Adrenal gland (tissue), 12 donors: Measurements from ENCODE around the gene DEPP1. TPM values are rescaled to one million over a fixed set of nuclear protein-coding genes. Genes with fewer than 3 reads are reported as not detected.

Experiments
- DNase-seq, 7 donors: peaks; one replicate each; pipeline ENCODE4 v3.0.0-alpha.2; 2019 to 2020
- H3K27ac ChIP-seq, 5 donors: fragments of 200-600 bp; sonication (generic) in 4 of 5; 1 replicate in 3 of 5; 2 replicates in 2 of 5; pipeline versions ENCODE4 v1.5.1 to v1.8.0; 2016 to 2020; ENCODE audit warnings: mild to moderate bottlenecking in 1 of 5
- H3K27me3 ChIP-seq: fragments of 200-600 bp; 2 replicates; pipeline ENCODE4 v1.8.0; 2021
- H3K36me3 ChIP-seq, 2 donors: fragments of 200-600 bp; replicated peaks in 1 of 2; 1 replicate in 1 of 2; 2 replicates in 1 of 2; pipeline versions ENCODE4 v1.5.1 to v1.8.0; 2018 to 2022
- H3K4me1 ChIP-seq, 2 donors: fragments of 200-600 bp; replicated peaks in 1 of 2; 1 replicate in 1 of 2; 2 replicates in 1 of 2; pipeline versions ENCODE4 v1.5.1 to v1.8.0; 2018 to 2021
- H3K4me3 ChIP-seq, 4 donors: fragments of 200-600 bp; sonication (generic) in 3 of 4; one replicate each; pipeline ENCODE4 v1.5.1; 2016 to 2018
- H3K9me3 ChIP-seq, 3 donors: fragments of 200-600 bp; sonication (generic) in 1 of 3; replicated peaks in 1 of 3; 1 replicate in 2 of 3; 2 replicates in 1 of 3; pipeline versions ENCODE4 v1.5.1 to v1.8.0; 2016 to 2021
- POLR2A ChIP-seq, 2 donors: fragments of 450-650 bp; IDR thresholded peaks; one replicate each; pipeline ENCODE4 v1.6.1; 2017; ENCODE audit warnings: antibody characterized with exemption in 2 of 2, mild to moderate bottlenecking in 2 of 2, moderate library complexity in 1 of 2
- WGBS, 4 donors: extraction: QIAGEN DNeasy Blood & Tissue Kit in 2 of 4; methylation state at CpG; one replicate each; pipeline versions ENCODE4 v1.1.5 to v1.1.7; 2013 to 2017; 5-methylcytosine and 5-hydroxymethylcytosine counted together
- intact Hi-C, 2 donors: fragments of 100-400 bp; cut with DNase I; formaldehyde crosslinking; loops; one replicate each; pipeline versions ENCODE4 v1.14.1 to v1.15.0; 2022 to 2023
- polyA plus RNA-seq, 3 donors: library from polyadenylated mRNA; stranded (reverse); fragments of 200-250 nt in 2 of 3; fragments of 350-450 nt in 1 of 3; fragmentation: Illumina TruSeq in 1 of 3; extraction: RNeasy Lipid Tissue Mini Kit (QIAGEN cat#74804) in 1 of 3; gene quantifications; one replicate each; pipeline ENCODE4 v1.2.3, GENCODE V29; 2013 to 2014
- total RNA-seq, 9 donors: library from RNA; depleted of rRNA in 4 of 9; stranded (reverse); fragments of >200 nt in 4 of 9; fragments of 120-200 nt in 1 of 9; fragmentation: NEBNext Ultra II Directional in 1 of 9; extraction: Animal tissue kit (Norgen Biotek cat#: 25700) in 1 of 9; gene quantifications; one replicate each; pipeline versions ENCODE4 v1.1.0 to v1.2.4, GENCODE V29; 2013 to 2023
- TF ChIP-seq, protein P1 (sequence below), 6 experiments: fragments of 450-650 bp in 4 of 6; fragments of 200-600 bp in 2 of 6; sonication (generic) in 1 of 6; IDR thresholded peaks; 1 replicate in 5 of 6; 2 replicates in 1 of 6; pipeline versions ENCODE4 v1.5.1 to v1.8.0; 2016 to 2021; ENCODE audit warnings: antibody characterized with exemption in 6 of 6, mild to moderate bottlenecking in 2 of 6, moderate library complexity in 1 of 6
- donor health status: healthy with polysubstance abuse.
- donor health status: Bipolar disorder and iron deficiency.
- donor health status: DM: yes; HTN: yes; CAD: no.
- donor health status: DM: no; HTN: no; CAD: no.
- donor health status: DM: no; HTN: no; CAD: no.
- donor health status: DM: yes; HTN: yes; CAD: no.

DEPP1 gene
- total and polyA plus RNA-seq, 12 donors: 7.4 to 179 (median 53.9) TPM

DNA sequence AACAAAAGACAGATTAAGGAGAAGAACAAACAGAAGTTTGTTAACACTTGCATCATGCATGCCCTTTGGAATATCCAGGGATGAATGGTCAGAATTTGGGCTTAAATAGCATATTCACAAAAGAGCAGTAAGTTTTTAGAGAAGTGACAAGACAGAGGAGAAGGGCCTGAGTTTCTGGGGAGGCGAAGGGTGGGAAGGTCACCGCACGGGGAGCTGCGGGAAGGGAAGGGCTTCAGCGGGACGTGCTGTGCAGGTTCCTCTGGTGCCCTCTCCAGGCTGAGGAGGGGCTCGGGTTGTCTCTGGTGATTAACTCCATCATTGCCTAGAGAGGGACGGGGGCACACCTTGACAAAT lies 11.7 kb upstream of the DEPP1 start:
- intact Hi-C loops: no loop called here
- no peak for TF ChIP-seq POLR2A (IDR thresholded peaks at IDR 0.05)
- TF ChIP-seq, protein P1, sequence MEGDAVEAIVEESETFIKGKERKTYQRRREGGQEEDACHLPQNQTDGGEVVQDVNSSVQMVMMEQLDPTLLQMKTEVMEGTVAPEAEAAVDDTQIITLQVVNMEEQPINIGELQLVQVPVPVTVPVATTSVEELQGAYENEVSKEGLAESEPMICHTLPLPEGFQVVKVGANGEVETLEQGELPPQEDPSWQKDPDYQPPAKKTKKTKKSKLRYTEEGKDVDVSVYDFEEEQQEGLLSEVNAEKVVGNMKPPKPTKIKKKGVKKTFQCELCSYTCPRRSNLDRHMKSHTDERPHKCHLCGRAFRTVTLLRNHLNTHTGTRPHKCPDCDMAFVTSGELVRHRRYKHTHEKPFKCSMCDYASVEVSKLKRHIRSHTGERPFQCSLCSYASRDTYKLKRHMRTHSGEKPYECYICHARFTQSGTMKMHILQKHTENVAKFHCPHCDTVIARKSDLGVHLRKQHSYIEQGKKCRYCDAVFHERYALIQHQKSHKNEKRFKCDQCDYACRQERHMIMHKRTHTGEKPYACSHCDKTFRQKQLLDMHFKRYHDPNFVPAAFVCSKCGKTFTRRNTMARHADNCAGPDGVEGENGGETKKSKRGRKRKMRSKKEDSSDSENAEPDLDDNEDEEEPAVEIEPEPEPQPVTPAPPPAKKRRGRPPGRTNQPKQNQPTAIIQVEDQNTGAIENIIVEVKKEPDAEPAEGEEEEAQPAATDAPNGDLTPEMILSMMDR (IDR thresholded peaks at IDR 0.05): peak in 1 of 6 experiments; percentile 7
- H3K36me3 ChIP-seq: peaks cover 0 to 18% of the 10 kb centered on the region in 2 donors
- peaks cover 0 to 16% of the 10 kb centered on the region in 2 donors for H3K4me1 ChIP-seq
- no peak overlapping the region for H3K4me3 ChIP-seq
- H3K27ac ChIP-seq: peak overlapping the region in 1 of 5 donors; percentile 5
- DNase-seq: peak in 1 of 7 donors; percentile 11
- no peaks in the 10 kb centered on the region for H3K27me3 ChIP-seq
- 49 to 74% (median 55%) methylated on average over 7 to 8 of the region's 8 CpGs for WGBS, 4 donors
- no peaks in the 10 kb centered on the region for H3K9me3 ChIP-seq

GRCh38 chr10:44989597-44990301 lies 11.1 kb upstream of the DEPP1 start:
- peaks cover 0 to 14% of the 10 kb centered on the region in 2 donors for H3K4me1 ChIP-seq
- peaks cover 0 to 18% of the 10 kb centered on the region in 2 donors for H3K36me3 ChIP-seq
- peak in 2 of 7 donors; percentile 11 to 13 for DNase-seq
- H3K27me3 ChIP-seq: no peaks in the 10 kb centered on the region
- WGBS, 4 donors: 80 to 84% (median 82%) methylated on average over 13 to 14 of the region's 14 CpGs
- H3K9me3 ChIP-seq: no peaks in the 10 kb centered on the region
- peak overlapping the region in 1 of 5 donors; percentile 5 for H3K27ac ChIP-seq
- H3K4me3 ChIP-seq: no peak overlapping the region
- intact Hi-C loops: no loop called here
- TF ChIP-seq, protein P1 (IDR thresholded peaks at IDR 0.05): no peak
- TF ChIP-seq POLR2A (IDR thresholded peaks at IDR 0.05): no peak

DNA sequence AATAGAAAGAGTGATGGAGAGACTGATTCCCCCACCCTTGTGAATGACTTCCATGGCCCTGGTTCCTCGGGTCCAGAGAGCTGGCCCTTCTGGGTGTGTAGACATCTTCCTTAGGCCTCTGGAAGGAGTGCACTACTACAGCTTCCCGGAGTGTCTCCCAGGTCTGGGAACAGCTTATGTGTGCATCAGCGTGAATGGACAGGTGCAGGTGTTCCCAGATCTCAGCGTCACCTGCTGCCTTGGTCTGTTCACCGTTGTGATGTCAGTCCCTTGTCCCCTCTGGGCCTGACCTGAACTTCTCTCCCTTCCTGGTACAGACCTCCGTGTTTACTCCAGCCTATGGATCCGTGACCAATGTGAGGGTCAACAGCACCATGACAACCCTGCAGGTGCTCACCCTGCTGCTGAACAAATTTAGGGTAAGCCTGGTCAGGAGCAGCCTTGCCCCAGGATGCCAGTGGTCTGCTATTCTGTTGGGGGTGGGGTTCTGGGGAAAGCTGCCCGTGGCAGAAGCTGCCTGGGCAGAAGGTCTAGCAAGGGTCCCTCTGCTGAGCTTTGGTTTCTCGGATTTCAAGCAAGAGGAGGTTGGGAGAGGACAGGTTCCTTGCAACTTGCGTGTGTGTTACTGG lies 10.5 kb upstream of the DEPP1 start:
- peaks cover 0 to 18% of the 10 kb centered on the region in 2 donors for H3K36me3 ChIP-seq
- DNase-seq: peak in 3 of 7 donors; percentile 6 to 16 (median 12)
- H3K4me1 ChIP-seq: peaks cover 0 to 14% of the 10 kb centered on the region in 2 donors

DNA sequence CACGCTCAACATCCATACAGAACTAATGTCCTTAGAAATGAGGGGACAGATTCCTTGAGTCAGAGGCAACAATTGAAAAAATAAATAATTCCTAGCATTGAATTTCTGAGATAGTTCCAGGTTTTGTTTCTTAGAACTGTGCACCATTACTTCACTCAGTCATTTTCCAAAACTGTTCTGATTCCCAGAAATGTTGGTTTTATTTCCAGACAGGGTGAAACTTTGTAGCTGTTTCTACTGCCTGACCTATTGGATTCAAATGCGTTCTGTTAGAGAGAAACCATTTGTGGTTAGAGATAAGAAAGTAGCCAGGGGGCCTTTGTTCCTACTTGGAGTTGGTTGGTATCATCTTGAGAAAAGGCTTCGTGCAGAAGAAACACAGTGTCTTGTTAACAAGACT lies 8.1 kb upstream of the DEPP1 start:
- H3K36me3 ChIP-seq: peaks cover 0 to 13% of the 10 kb centered on the region in 2 donors
- TF ChIP-seq, protein P1 (IDR thresholded peaks at IDR 0.05): no peak
- TF ChIP-seq POLR2A (IDR thresholded peaks at IDR 0.05): no peak
- DNase-seq: peak in 2 of 7 donors; percentile 4 to 8

More for the DNA sequence above, 10.5 kb upstream of the DEPP1 start:
- Histone ChIP-seq H3K9me3 (no peaks in the 10 kb centered on the region), H3K27me3 (no peaks in the 10 kb centered on the region), H3K4me3 (no peak overlapping the region), H3K27ac (no peak overlapping the region)
- intact Hi-C loops: no loop called here
- no peak for TF ChIP-seq POLR2A (IDR thresholded peaks at IDR 0.05)
- TF ChIP-seq, protein P1 (IDR thresholded peaks at IDR 0.05): no peak
- 88 to 95% (median 93%) methylated on average over 7 to 10 of the region's 10 CpGs for WGBS, 4 donors

More for the DNA sequence above, 8.1 kb upstream of the DEPP1 start:
- 63 to 73% (median 69%) methylated on average over 3 of the region's 3 CpGs for WGBS, 4 donors
- H3K27me3 ChIP-seq: no peaks in the 10 kb centered on the region
- peaks cover under 1 to 19% of the 10 kb centered on the region in 2 donors for H3K4me1 ChIP-seq
- H3K9me3 ChIP-seq: no peaks in the 10 kb centered on the region
- peak overlapping the region in 2 of 5 donors; percentile 56 to 79 for H3K27ac ChIP-seq
- H3K4me3 ChIP-seq: no peak overlapping the region
- intact Hi-C loops: no loop called here
